Measurements from ENCODE around the gene CPSF3. TPM values are rescaled to one million over a fixed set of nuclear protein-coding genes. Genes with fewer than 3 reads are reported as not detected.

Gene CPSF3
- total RNA-seq, 1 experiment from 2014 or later: 86.8 TPM

GRCh38 chr2:9416267-9416961, 7.0 kb upstream of the CPSF3 start:
- Histone ChIP-seq H3K9me3 (ENCODE audit: low read depth, low read length, poor library complexity, severe bottlenecking) (no peaks in the 10 kb centered on the region), H3K27me3 (replicated peaks; ENCODE audit: insufficient read depth, low read depth, low read length, poor library complexity) (no peaks in the 10 kb centered on the region), H3K4me1 (ENCODE audit: insufficient read depth, low read length, poor library complexity, severe bottlenecking) (no peaks in the 10 kb centered on the region), H3K36me3 (ENCODE audit: insufficient read depth, low read length, poor library complexity, severe bottlenecking) (peaks cover 13% of the 10 kb centered on the region), H3K4me3 (ENCODE audit: low read depth, low read length, poor library complexity, severe bottlenecking) (no peak overlapping the region), H3K27ac (ENCODE audit: low read depth, low read length, poor library complexity, severe bottlenecking) (no peak overlapping the region)
- no peak for TF ChIP-seq EZH2 (IDR thresholded peaks at IDR 0.05; ENCODE audit: borderline replicate concordance, low read depth, low read length, poor library complexity, severe bottlenecking)
- no peak for DNase-seq (ENCODE audit: low spot score)
- BruUV-seq (replicated peaks): no TSS peak
- CTCF ChIA-PET: no interaction called here
- POLR2A ChIA-PET (ENCODE audit: low non-redundant PET): no interaction called here
- intact Hi-C loops (cut with micrococcal nuclease; ENCODE audit: unreplicated experiment): no loop called here

DNA sequence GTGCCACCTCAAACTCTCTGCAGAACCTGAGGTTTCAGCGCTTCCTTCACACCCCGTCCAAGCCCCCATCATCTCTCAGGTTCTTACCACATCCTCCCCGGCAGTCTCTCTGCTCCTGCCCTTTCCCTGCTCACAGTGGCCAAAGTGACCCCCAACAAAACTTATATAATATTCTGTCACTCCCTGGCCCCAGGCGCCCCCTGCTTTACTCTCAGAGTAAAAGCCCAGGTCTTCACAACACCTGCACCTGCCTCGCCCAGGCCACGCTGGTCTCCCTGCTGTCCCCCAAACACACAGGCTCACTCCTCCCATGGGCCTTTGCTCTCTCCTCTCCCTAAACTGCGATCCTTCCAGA, 6.5 kb upstream of the CPSF3 start:
- intact Hi-C loops (cut with micrococcal nuclease; ENCODE audit: unreplicated experiment): no loop called here
- TF ChIP-seq, protein P1, sequence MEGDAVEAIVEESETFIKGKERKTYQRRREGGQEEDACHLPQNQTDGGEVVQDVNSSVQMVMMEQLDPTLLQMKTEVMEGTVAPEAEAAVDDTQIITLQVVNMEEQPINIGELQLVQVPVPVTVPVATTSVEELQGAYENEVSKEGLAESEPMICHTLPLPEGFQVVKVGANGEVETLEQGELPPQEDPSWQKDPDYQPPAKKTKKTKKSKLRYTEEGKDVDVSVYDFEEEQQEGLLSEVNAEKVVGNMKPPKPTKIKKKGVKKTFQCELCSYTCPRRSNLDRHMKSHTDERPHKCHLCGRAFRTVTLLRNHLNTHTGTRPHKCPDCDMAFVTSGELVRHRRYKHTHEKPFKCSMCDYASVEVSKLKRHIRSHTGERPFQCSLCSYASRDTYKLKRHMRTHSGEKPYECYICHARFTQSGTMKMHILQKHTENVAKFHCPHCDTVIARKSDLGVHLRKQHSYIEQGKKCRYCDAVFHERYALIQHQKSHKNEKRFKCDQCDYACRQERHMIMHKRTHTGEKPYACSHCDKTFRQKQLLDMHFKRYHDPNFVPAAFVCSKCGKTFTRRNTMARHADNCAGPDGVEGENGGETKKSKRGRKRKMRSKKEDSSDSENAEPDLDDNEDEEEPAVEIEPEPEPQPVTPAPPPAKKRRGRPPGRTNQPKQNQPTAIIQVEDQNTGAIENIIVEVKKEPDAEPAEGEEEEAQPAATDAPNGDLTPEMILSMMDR (conservative IDR thresholded peaks at IDR 0.05; ENCODE audit: low read depth, low read length): no peak
- no peak for TF ChIP-seq EZH2 (IDR thresholded peaks at IDR 0.05; ENCODE audit: borderline replicate concordance, low read depth, low read length, poor library complexity, severe bottlenecking)
- ChIA-PET CTCF (no interaction called here), POLR2A (ENCODE audit: low non-redundant PET) (no interaction called here)
- H3K4me3 ChIP-seq (ENCODE audit: low read depth, low read length, poor library complexity, severe bottlenecking): no peak overlapping the region
- no peak for DNase-seq (ENCODE audit: low spot score)
- H3K27me3 ChIP-seq (replicated peaks; ENCODE audit: insufficient read depth, low read depth, low read length, poor library complexity): no peaks in the 10 kb centered on the region
- BruUV-seq (replicated peaks): no TSS peak
- H3K27ac ChIP-seq (ENCODE audit: low read depth, low read length, poor library complexity, severe bottlenecking): no peak overlapping the region
- H3K36me3 ChIP-seq (ENCODE audit: insufficient read depth, low read length, poor library complexity, severe bottlenecking): peaks cover 10% of the 10 kb centered on the region
- H3K4me1 ChIP-seq (ENCODE audit: insufficient read depth, low read length, poor library complexity, severe bottlenecking): peaks cover 4% of the 10 kb centered on the region
- H3K9me3 ChIP-seq (ENCODE audit: low read depth, low read length, poor library complexity, severe bottlenecking): no peaks in the 10 kb centered on the region

- H3K27me3 ChIP-seq (replicated peaks; ENCODE audit: insufficient read depth, low read depth, low read length, poor library complexity): no peaks in the 10 kb centered on the region
- TF ChIP-seq EZH2 (IDR thresholded peaks at IDR 0.05; ENCODE audit: borderline replicate concordance, low read depth, low read length, poor library complexity, severe bottlenecking): no peak
- TF ChIP-seq, protein P1 (conservative IDR thresholded peaks at IDR 0.05; ENCODE audit: low read depth, low read length): no peak
- DNase-seq (ENCODE audit: low spot score): no peak
- H3K9me3 ChIP-seq (ENCODE audit: low read depth, low read length, poor library complexity, severe bottlenecking): no peaks in the 10 kb centered on the region
- CTCF ChIA-PET: no interaction called here
- H3K36me3 ChIP-seq (ENCODE audit: insufficient read depth, low read length, poor library complexity, severe bottlenecking): peaks cover 6% of the 10 kb centered on the region
- H3K4me1 ChIP-seq (ENCODE audit: insufficient read depth, low read length, poor library complexity, severe bottlenecking): peaks cover 6% of the 10 kb centered on the region
- no TSS peak for BruUV-seq (replicated peaks)
- intact Hi-C loops (cut with micrococcal nuclease; ENCODE audit: unreplicated experiment): no loop called here
- no peak overlapping the region for H3K27ac ChIP-seq (ENCODE audit: low read depth, low read length, poor library complexity, severe bottlenecking)
- no peak overlapping the region for H3K4me3 ChIP-seq (ENCODE audit: low read depth, low read length, poor library complexity, severe bottlenecking)
- POLR2A ChIA-PET (ENCODE audit: low non-redundant PET): no interaction called here
Measured at GRCh38 chr2:9417725-9418124, 5.7 kb upstream of the CPSF3 start.

- POLR2A ChIA-PET (ENCODE audit: low non-redundant PET): interaction anchor here (0.5 kb wide), 1 partner anchor 1528 kb away, joined by 3 read pairs; no protein-coding TSS in a partner anchor
- intact Hi-C loops (cut with micrococcal nuclease; ENCODE audit: unreplicated experiment): no loop called here
- BruUV-seq (replicated peaks): no TSS peak
- TF ChIP-seq EZH2 (IDR thresholded peaks at IDR 0.05; ENCODE audit: borderline replicate concordance, low read depth, low read length, poor library complexity, severe bottlenecking): no peak
- TF ChIP-seq, protein P1 (conservative IDR thresholded peaks at IDR 0.05; ENCODE audit: low read depth, low read length): no peak
- H3K27me3 ChIP-seq (replicated peaks; ENCODE audit: insufficient read depth, low read depth, low read length, poor library complexity): no peaks in the 10 kb centered on the region
- H3K36me3 ChIP-seq (ENCODE audit: insufficient read depth, low read length, poor library complexity, severe bottlenecking): peaks cover 6% of the 10 kb centered on the region
- no peak overlapping the region for H3K27ac ChIP-seq (ENCODE audit: low read depth, low read length, poor library complexity, severe bottlenecking)
- H3K4me3 ChIP-seq (ENCODE audit: low read depth, low read length, poor library complexity, severe bottlenecking): no peak overlapping the region
- no peaks in the 10 kb centered on the region for H3K9me3 ChIP-seq (ENCODE audit: low read depth, low read length, poor library complexity, severe bottlenecking)
- CTCF ChIA-PET: no interaction called here
- peaks cover 6% of the 10 kb centered on the region for H3K4me1 ChIP-seq (ENCODE audit: insufficient read depth, low read length, poor library complexity, severe bottlenecking)
- no peak for DNase-seq (ENCODE audit: low spot score)
Measured at GRCh38 chr2:9418746-9419145, 4.7 kb upstream of the CPSF3 start.
